HepG2 (cell line): Measurements from ENCODE around the gene IGF2BP3. TPM values are rescaled to one million over a fixed set of nuclear protein-coding genes. Genes with fewer than 3 reads are reported as not detected.

Source experiments
- ATM ChIP-seq: fragments of 450-650 bp; IDR thresholded peaks from 2 replicates; pipeline ENCODE4 v1.7.1; 2017; ENCODE audit warnings: mild to moderate bottlenecking, borderline replicate concordance
- BCL6 ChIP-seq: IDR thresholded peaks from 2 replicates; pipeline ENCODE4 v1.6.1; 2016; ENCODE audit warnings: missing genetic modification reagents, missing compliant biosample characterization
- DNMT3B ChIP-seq: conservative IDR thresholded peaks from 2 replicates; pipeline ENCODE4 v1.6.1; 2016; ENCODE audit warnings: missing biosample characterization, control low read depth
- E2F2 ChIP-seq: sonication (generic); formaldehyde crosslinking; IDR thresholded peaks from 2 replicates; pipeline ENCODE4 v1.4.0; 2020; ENCODE audit warnings: missing genetic modification reagents, borderline replicate concordance
- ETV6 ChIP-seq: sonication (generic); formaldehyde crosslinking; conservative IDR thresholded peaks from 2 replicates; pipeline ENCODE4 v1.4.0; 2020; ENCODE audit warnings: missing genetic modification reagents
- GLI4 ChIP-seq: sonication (generic); formaldehyde crosslinking; IDR thresholded peaks from 2 replicates; pipeline ENCODE4 v1.5.1; 2020; ENCODE audit warnings: missing genetic modification reagents, mild to moderate bottlenecking, moderate library complexity, borderline replicate concordance
- HDAC1 ChIP-seq: sonication (generic); formaldehyde crosslinking; IDR thresholded peaks from 2 replicates; pipeline ENCODE4 v1.5.1; 2020; ENCODE audit warnings: mild to moderate bottlenecking, missing genetic modification reagents
- IRF1 ChIP-seq: sonication (generic); formaldehyde crosslinking; IDR thresholded peaks from 2 replicates; pipeline ENCODE4 v1.4.0; 2020; ENCODE audit warnings: low read depth, mild to moderate bottlenecking, missing genetic modification reagents
- MAFK ChIP-seq, 2 experiments: IDR thresholded peaks in 1 of 2; conservative IDR thresholded peaks in 1 of 2; 2 replicates each; pipeline ENCODE4 v1.6.1; 2011; ENCODE audit warnings: improper control_type of control experiment in 2 of 2, low read length in 2 of 2
- NBN ChIP-seq: fragments of 450-650 bp; conservative IDR thresholded peaks from 2 replicates; pipeline ENCODE4 v1.6.1; 2017
- NCOA1 ChIP-seq: sonication (generic); formaldehyde crosslinking; IDR thresholded peaks from 2 replicates; pipeline ENCODE4 v1.9.0; 2021; ENCODE audit warnings: missing genetic modification reagents
- NR3C1 ChIP-seq: sonication (generic); formaldehyde crosslinking; IDR thresholded peaks from 2 replicates; pipeline ENCODE4 v1.4.0; 2020; ENCODE audit warnings: missing genetic modification reagents
- PLSCR1 ChIP-seq: sonication (generic); formaldehyde crosslinking; IDR thresholded peaks from 2 replicates; pipeline ENCODE4 v1.5.0; 2020; ENCODE audit warnings: missing genetic modification reagents, mild to moderate bottlenecking, borderline replicate concordance
- RFXANK ChIP-seq: IDR thresholded peaks from 2 replicates; pipeline ENCODE4 v1.6.1; 2016
- SKI ChIP-seq: fragments of 450-650 bp; IDR thresholded peaks from one replicate; pipeline ENCODE4 v1.6.1; 2018; ENCODE audit warnings: mild to moderate bottlenecking; ENCODE audit not compliant: partially characterized antibody
- SP4 ChIP-seq: sonication (generic); formaldehyde crosslinking; IDR thresholded peaks from 2 replicates; pipeline ENCODE4 v1.8.1; 2023; ENCODE audit warnings: mild to moderate bottlenecking, missing genetic modification reagents
- SSRP1 ChIP-seq: IDR thresholded peaks from 2 replicates; pipeline ENCODE4 v1.6.1; 2016; ENCODE audit warnings: control low read depth
- TERF1 ChIP-seq: sonication (generic); formaldehyde crosslinking; IDR thresholded peaks from 2 replicates; pipeline ENCODE4 v1.8.0; 2022; ENCODE audit warnings: mild to moderate bottlenecking, missing genetic modification reagents, moderate library complexity
- THYN1 ChIP-seq: sonication (generic); formaldehyde crosslinking; IDR thresholded peaks from 2 replicates; pipeline ENCODE4 v1.8.1; 2023; ENCODE audit warnings: low read depth, mild to moderate bottlenecking, moderate library complexity, missing genetic modification reagents, borderline replicate concordance
- ZC3H4 ChIP-seq: sonication (generic); formaldehyde crosslinking; IDR thresholded peaks from 2 replicates; pipeline ENCODE4 v1.4.0; 2020; ENCODE audit warnings: missing genetic modification reagents, borderline replicate concordance
- ZNF367 ChIP-seq: sonication (generic); formaldehyde crosslinking; IDR thresholded peaks from 2 replicates; pipeline ENCODE4 v1.4.0; 2020; ENCODE audit warnings: missing genetic modification reagents, borderline replicate concordance
- ZNF430 ChIP-seq: sonication (generic); formaldehyde crosslinking; IDR thresholded peaks from 2 replicates; pipeline ENCODE4 v1.9.0; 2021; ENCODE audit warnings: mild to moderate bottlenecking, missing genetic modification reagents
- ZNF570 ChIP-seq: sonication (generic); formaldehyde crosslinking; IDR thresholded peaks from 2 replicates; pipeline ENCODE4 v1.4.0; 2020; ENCODE audit warnings: mild to moderate bottlenecking, missing genetic modification reagents, borderline replicate concordance
- ZNF572 ChIP-seq: sonication (generic); formaldehyde crosslinking; IDR thresholded peaks from 2 replicates; pipeline ENCODE4 v1.5.1; 2020; ENCODE audit warnings: mild to moderate bottlenecking, missing genetic modification reagents
- ZNF605 ChIP-seq: sonication (generic); formaldehyde crosslinking; IDR thresholded peaks from 2 replicates; pipeline ENCODE4 v1.8.0; 2022; ENCODE audit warnings: mild to moderate bottlenecking, missing genetic modification reagents
- ZNF761 ChIP-seq: sonication (generic); formaldehyde crosslinking; conservative IDR thresholded peaks from 2 replicates; pipeline ENCODE4 v1.4.0; 2020; ENCODE audit warnings: mild to moderate bottlenecking, missing genetic modification reagents
- ZNF782 ChIP-seq: sonication (generic); formaldehyde crosslinking; IDR thresholded peaks from 2 replicates; pipeline ENCODE4 v1.4.0; 2020; ENCODE audit warnings: missing genetic modification reagents, mild to moderate bottlenecking, borderline replicate concordance
- polyA plus RNA-seq, 8 experiments: library from polyadenylated mRNA; depleted of rRNA in 3 of 8; stranded (reverse) in 7 of 8; unstranded in 1 of 8; fragments of >200 nt; fragmentation: Illumina TruSeq in 4 of 8; extraction: Trizol in 4 of 8; gene quantifications; 2 replicates each; pipeline versions ENCODE4 v1.2.1 to v1.2.3, GENCODE V29; 2011 to 2016; ENCODE audit warnings: low read depth in 4 of 8, missing spikeins in 1 of 8, mixed read lengths in 1 of 8; ENCODE audit not compliant: insufficient read depth in 1 of 8
- total RNA-seq, 5 experiments: library from RNA; depleted of rRNA; stranded (reverse); fragments of >200 nt; fragmentation: Illumina TruSeq; extraction: Trizol; gene quantifications; 2 replicates each; pipeline ENCODE4 v1.2.3, GENCODE V29; 2016; ENCODE audit warnings: low read depth in 1 of 5

Gene IGF2BP3
- total and polyA plus RNA-seq, 2 of the 13 experiments (the other 11 are each of a cell fraction or from before 2014, with no cell fraction given), result 37.7 to 39.5 TPM

GRCh38 chr7:23298885-23299769, 171.2 kb downstream of the IGF2BP3 start, which contains the start of gene MALSU1 (continued):
- TF ChIP-seq PLSCR1 (CRISPR knock-in tag) (no peak; the same call in 1 of the 2 replicates), GLI4 (CRISPR knock-in tag) (peak; percentile 48; the same call in 1 of the 2 replicates), ZC3H4 (no peak; the same call in 1 of the 2 replicates), THYN1 (CRISPR knock-in tag) (no peak), NBN (no peak), ZNF570 (CRISPR knock-in tag) (no peak), SKI (peak; percentile 42), MAFK (conservative IDR thresholded peaks at IDR 0.05 in 1 of 2, IDR thresholded peaks at IDR 0.05 in 1 of 2; ENCODE audit: low read length in 2 of 2) (no peak), ZNF605 (CRISPR knock-in tag) (0 out of 2 replicates have a peak, but pooled peaks have one; percentile 43), IRF1 (CRISPR knock-in tag) (peak; percentile 68; the same call in 1 of the 2 replicates), ZNF572 (0 out of 2 replicates have a peak, but pooled peaks have one; percentile 20), HDAC1 (CRISPR knock-in tag) (peak; percentile 92), RFXANK (CRISPR knock-in tag) (no peak), ZNF430 (CRISPR knock-in tag) (0 out of 2 replicates have a peak, but pooled peaks have one; percentile 50), SP4 (CRISPR knock-in tag) (peak; percentile 98), BCL6 (no peak; the same call in none of the 2 replicates), DNMT3B (CRISPR knock-in tag) (0 out of 2 replicates have a peak, but pooled peaks have one; percentile 53), ATM (no peak), NR3C1 (CRISPR knock-in tag) (no peak), SSRP1 (CRISPR knock-in tag) (no peak), ETV6 (no peak; the same call in 1 of the 2 replicates), ZNF782 (CRISPR knock-in tag) (peak; percentile 80), TERF1 (CRISPR knock-in tag) (no peak), ZNF367 (CRISPR knock-in tag) (no peak), ZNF761 (CRISPR knock-in tag) (no peak), NCOA1 (CRISPR knock-in tag) (no peak), E2F2 (CRISPR knock-in tag) (no peak)
